HG03432 (cell line): ENCODE results near the gene PRR20G.

Experiments used
- ATAC-seq: cut with Tn5 transposase; IDR thresholded peaks from one replicate; pipeline ENCODE4 v1.9.1; 2021; ENCODE audit warnings: mild to moderate bottlenecking, moderate library complexity; ENCODE audit not compliant: unreplicated experiment

The PRR20G gene

DNA sequence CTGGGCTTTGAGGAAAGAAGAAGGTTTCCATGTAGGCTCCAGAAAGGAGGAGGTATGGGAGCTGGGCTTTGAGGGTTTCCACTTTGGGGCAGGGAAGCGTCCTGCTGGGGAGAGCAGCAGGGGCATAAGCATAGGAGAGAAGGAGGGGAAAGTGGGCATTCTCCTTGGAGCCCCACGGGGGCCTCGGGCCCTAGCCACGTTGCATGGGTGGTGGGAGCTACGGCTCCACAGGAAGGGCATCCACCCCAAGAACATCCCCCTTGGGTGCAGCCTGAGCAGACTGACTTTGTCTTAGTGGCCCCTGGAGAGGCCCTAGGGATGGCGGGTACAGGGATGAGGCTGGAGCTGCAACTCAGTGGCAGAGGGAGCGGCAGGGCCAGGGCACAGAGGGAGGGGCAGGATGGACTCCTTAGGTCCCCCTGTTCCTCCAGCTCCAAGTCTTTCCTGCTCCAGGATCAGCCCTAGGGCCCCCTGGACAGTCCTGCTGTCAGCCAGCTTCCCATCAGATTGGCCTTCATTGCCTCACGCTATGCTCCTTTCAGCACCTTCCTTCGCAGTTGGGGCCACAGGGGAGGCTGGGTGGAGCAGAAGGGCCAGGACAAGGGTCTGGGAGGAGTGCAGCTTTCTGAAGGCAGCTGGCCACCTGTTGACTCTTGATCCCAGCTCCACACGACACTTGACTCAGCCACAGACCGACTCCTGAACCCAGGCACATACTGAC is 22.9 kb downstream of the PRR20G start:
- no peak for ATAC-seq

DNA sequence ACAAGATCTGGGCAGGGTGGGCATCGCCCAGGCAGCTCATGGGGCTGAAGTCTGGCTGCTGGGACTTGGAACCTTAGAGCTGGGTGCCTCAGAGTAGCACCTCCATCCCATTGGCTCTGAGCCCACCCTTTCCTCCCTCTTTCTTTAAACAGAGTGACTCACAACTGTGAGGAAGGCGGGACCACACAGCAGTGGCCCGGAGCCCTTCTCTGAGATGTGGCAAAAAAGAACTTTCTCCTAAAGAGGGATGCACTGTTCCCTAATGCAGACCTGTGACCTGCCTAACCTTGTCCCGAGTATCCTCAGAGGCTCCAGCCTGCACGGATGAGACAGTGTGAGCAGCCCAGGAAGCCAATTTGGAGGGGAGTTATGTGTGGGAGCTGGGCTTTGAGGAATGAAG is 23.6 kb downstream of the PRR20G start:
- ATAC-seq = no peak

DNA sequence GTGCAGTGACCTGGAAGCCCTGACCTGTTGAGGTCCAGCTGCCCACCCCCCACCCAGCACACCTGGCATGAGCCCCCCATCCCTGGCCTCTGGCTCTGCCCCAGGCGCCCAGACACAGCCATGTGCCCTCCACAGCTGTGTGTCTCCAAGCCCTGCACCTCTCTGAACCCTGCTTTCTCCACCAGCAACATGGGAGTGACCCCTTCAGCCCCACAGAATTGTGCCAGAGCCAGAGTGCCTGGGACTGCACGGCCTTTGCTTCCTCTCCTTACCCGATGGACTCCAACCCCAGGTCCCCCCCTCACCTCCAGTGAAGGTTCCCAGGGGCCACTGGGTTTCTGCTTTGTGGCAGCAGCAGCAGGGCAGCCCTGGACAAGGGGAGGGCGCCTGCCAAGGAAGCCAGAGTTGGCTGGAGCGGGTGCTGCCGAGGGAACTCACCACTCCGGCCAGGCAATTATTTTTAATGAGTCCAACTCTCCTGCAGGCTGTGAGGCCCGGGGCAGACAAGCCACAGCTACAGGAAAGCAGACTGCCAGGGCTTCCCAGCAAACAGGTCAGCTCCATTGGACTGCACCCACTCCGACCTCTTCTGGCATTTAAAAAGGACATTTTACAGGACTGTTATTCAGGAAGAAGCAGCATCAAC is 24.1 kb downstream of the PRR20G start:
- no peak for ATAC-seq

DNA sequence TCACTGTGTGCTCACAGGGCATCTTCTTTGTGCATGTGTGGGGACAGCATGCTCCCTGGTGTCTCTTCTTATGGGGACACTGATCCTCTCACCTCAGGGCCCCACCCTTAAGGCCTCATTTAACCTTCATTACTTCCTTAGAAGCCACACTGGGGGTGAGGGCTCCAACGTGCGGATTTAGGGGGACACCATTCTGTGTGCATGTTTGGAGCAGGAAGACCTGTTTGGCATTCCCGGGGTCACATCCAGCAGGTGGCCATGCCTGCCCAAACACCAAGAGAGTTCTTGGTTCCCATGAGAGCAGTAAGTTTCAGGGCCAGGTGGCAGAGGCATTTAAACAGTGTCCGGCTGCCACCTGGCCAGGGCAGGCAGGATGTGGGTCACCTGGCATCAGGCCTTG is 24.8 kb downstream of the PRR20G start:
- ATAC-seq = no peak

DNA sequence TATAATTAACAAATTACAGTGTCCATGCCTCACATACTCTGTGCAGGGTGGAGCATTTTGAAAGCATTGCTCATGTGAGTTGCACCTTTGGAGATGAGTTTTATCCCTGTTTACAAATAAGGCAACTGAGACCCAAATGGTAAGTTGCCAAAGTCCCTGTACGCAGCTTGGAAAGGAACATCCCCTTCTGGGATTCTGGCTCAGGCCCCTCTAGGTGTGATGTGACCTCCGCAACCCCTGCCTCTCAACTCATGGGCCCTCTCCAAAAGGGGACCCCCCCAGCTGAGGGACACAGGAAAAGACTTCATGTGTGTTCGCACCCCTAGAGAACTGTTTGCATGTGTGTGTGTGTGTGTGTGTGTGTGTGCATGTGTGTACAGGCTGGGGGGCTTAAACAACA is 25.3 kb downstream of the PRR20G start:
- ATAC-seq = no peak

DNA sequence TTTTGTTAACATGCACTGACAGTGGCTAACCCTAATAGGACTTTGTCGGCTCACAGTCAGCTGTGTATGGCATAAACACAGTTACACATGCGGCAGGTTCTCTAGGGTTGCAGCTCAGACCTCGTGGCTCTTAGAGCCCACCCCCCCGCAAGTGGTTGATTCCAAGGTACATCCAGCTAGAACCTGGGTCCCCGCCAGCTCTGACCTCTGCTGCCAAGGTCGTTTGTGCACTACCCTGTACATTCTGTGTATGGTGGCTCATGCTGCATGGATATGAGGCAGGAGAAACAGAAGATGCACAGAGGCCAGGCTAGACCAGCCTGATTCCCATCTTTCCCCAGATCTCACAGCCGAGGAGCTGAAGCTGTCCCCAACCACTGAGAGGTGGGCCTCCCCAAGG is 25.9 kb downstream of the PRR20G start:
- ATAC-seq = no peak

DNA sequence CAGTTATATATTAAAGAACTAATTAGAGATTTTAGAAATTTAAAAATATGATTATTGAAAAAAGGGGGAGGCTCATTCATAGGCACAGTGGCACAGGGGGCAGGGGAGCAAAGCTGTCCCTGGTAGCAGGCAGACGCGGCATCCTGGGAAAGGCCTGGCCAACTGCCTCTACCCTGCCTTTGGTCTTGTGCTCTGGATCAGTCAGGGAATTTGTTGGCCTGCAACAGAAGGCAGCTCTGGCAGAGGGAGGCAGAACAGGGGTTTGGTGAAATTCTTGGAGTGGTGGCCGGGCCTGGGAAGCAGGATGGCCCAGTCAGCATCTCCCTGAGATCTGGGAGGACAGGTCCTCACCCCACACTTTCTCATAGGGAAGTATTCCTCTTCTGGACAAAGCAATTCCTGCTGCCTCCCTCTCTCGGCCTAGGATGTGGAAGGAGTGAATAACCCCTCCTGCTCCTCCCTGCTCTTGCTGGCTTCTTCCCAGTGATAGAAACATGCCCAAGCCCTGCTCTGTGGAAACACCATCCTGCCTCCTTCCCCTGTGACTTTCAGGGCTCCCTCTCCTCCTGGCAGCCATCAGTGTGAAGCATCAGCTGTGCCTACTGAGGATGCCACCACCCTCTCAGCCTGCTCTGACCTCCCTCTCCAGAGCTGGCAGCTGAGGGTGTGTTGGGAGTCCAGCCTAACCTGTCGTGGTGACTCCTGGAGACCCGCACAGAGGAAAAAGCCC is 26.9 kb downstream of the PRR20G start:
- ATAC-seq = no peak

DNA sequence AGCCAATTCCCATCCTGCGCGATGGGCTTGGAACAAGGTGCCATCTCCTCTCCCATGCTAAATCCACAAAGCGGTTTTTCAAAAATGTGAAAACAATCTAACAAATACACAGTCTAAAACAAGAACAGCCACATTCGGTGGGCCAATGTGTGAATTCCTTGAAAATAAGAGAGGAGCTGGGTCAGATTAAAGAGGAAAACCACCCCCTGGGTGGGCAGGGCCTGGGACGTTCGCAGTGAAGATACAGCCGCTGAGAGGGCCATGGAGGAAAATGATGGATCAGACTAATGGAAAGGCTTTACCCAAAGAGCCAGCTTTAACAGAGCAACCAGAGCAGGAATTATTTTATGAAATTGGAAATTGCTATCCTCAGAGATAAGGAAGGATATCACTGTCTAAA is 27.4 kb downstream of the PRR20G start:
- no peak for ATAC-seq

DNA sequence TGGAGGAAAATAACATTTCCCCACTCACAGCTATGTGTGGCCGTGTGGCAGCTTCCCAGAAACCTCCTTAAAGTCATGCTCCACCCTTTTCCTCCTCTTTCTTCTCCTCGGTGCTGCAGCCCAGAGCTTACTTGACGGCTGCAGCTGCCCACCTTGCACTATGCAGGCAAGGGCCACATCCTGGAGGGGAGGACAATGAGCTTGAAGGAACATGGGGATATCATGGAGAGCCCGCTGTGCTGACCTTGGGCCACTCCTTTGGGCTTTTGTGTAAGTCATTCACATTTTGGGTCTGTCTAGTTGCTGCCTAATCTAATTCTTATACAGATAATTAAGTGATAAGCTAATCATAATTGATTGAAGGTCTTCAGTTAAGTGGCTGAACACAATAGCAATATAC is 28.0 kb downstream of the PRR20G start:
- no peak for ATAC-seq

DNA sequence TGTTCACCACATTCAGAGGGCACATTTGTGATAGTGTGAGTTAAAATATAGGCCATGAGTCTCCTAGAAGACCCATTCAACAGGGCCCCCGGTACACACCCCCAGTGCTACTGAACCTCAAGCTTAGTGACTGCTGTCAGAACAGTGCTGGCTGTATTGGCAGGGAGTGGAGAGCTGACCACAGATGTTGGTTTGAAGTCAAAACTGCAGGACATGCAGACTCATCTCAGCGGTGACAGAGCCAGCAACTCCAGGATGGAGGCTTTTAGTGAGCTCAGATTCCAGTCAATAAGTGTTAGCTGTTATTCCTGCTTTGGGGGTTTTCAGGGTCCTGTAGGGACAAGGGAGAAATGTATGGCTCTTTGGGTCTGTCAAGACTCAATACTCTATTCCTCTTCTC is 29.1 kb downstream of the PRR20G start:
- no peak for ATAC-seq

DNA sequence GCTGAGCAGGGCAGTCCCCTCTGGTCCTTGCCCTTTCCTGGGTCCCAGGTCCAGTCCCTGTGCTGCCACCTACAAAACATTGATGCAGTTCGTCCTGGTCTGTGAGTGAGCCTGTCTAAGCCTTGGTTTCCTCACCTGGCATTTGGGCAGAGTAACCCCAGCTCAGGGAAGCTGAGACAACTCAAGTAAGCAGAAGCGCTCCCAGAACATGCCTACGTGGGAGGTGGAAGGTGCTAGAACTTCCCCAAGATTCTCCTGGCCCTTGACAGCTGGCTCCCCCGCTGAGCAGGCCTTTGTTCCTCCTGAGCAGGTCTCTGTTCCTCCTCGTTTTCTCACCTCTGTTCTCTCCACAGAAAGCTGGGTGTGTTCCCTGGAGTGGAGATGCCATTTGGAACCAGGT is 30.5 kb downstream of the PRR20G start:
- ATAC-seq = no peak

DNA sequence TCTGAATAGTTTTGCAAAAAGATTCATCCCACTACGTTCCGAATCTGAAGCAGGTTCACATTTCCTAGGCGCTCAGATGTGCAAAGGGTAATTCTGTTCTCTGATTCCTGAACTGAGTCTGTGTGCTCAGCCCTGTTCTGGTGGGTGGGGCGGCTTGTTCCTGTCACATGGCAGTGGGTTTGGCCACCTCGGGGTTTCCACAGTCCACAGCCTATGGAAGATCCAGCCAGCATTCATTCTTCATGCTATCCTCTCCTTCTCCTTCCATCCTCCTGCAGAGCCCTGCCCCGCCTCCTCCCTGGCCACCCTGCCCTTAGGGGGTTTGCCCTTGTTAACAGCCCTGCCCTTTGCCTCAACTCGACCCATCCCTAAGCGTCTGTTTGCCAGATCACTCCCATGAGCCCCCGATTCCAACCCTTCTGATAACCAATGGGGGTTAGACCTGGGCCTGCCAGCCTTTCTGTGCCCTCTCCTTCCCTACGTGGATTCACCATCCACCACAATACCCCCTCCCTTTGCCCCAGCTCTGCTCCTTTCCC is 31.0 kb downstream of the PRR20G start:
- no peak for ATAC-seq

DNA sequence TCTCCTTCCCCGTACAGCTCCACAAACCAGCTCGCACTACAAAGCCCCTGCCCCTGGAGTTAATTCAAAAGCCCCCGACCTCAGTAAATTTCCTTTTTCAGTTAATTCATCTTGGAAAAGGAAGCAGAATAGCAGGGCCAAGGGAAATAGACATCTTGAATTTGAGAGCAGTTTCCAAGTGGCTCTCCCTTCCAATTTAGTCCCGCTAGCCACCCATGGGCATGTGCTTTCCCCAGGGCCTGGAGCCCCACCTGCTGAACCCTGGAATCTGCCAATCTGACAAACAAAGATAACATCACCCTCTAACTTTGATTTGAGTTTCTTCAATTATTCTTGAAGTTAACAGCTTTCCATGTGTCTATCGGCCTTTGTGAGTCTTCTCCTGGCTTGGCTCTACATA is 31.7 kb downstream of the PRR20G start:
- no peak for ATAC-seq

DNA sequence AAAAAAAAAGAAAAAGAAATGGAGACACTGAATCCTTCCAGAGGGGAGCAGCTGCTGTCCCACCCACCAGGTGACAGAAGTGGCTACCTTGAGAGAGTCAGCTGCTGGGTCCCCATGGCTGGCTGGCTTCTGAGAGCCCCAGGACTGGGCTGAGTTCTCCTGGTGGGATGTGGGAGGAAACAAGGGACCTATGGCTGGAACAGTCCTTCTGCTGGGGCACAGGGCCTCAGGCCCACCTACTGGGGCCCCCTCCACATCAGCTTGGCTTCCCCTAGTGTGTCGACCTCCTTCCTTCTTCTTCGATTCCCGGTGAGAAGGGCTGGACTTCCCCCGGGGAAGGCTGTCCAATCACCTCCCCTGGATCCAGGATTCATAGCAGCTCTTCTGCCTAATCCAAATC is 32.3 kb downstream of the PRR20G start:
- no peak for ATAC-seq

DNA sequence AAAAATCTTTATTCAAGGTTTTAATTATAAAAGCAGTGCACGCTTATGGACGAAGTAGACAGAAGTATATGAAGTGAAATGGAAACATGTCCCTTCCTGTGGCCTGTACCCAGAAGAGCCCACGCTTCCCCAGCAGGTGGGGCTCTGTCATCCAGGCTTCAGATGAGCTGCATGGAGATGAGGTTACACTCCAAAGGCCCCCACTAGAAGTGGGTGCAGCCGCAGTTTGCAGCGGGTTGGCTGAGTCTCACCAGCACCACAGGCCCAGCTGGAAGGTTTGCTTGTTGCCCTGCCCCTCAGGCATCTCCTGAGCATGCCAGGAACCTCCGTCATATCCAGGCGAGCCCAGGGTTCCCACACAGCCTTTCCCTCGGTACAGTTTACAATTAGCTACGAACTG is 33.1 kb downstream of the PRR20G start:
- ATAC-seq = no peak

DNA sequence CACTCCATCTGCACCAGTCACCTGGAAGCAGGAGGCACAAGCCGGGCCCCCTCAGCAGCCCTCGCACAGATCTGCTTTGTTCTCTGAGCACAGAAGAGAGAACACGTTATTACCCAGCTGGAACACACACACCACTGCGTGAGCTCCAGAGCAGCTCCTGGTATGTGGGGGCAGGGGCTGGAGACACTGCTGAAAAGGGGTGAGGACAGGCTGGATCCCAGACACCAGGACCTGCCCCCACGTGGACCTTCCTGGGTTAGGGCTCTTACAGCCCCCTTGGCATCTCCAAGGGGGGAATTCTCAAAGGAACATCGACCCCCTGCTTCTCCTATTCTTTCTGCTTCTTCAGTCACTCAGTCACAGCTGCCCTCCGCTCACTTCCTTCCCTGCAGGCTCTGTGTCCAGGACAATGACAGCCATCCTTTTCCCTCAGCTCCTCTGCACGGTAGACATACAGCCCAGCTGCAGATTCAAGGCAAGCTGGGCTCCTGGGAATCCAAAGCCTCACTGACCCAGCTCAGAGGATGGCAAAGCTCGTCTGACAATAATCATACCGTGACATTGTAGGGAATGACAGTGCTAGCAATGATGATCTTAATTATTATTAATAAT is 33.7 kb downstream of the PRR20G start:
- no peak for ATAC-seq

DNA sequence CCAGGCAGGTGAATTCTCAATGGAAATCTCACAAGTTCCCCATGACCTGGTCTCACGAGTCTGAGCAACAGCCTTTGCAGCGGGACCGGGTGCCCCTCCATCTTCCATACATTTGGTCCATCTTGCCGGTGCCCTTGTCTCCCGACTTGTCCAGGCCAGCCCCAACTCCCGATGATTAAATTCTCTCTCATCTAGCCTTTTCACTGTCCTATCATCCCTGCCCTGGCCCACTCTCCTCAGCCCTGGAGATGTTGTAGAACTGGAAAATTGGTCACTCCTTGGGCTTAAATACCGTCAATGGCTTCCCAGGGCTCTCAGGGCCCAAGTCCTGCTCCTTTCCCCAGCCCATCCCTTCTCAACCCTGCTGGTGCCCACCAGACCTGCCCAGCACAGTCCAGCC is 34.4 kb downstream of the PRR20G start:
- ATAC-seq = no peak

DNA sequence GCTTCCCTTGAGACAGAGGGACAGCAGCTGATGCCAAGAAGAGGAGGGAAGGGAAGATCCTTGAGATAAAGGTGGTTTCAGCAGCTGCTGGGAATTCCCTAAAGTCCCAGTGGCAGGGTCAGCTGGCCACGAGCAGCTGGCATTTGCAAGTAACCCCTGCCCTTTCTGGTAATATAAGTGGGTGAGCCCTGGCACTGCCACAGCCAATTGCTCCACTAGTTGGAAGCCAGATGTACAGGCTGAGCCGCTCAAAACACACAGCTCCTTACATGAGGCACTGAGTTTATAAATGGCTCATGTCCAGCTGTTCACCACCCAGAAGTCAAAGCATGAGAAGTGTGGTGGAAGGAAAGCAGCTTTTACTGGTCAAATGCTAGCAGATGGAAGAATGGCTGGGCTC is 35.4 kb downstream of the PRR20G start:
- no peak for ATAC-seq

DNA sequence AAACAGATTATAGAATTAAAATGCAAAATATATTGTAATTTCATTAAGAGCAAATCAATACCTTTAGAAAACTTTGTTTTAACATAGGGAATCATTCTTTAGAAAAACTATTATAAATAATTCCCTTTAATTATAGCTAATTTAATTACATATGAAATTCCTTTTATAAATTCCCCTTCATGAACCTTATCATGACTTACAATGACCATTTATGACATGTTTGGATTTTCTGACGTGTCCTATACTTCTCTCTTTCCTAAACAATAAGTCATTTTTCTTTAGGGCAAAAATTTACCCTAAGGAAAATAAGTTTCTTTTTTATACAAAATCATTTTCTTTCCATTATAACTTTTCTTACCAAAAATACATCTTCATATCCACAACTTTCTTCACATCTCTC is 37.8 kb downstream of the PRR20G start:
- ATAC-seq = no peak

DNA sequence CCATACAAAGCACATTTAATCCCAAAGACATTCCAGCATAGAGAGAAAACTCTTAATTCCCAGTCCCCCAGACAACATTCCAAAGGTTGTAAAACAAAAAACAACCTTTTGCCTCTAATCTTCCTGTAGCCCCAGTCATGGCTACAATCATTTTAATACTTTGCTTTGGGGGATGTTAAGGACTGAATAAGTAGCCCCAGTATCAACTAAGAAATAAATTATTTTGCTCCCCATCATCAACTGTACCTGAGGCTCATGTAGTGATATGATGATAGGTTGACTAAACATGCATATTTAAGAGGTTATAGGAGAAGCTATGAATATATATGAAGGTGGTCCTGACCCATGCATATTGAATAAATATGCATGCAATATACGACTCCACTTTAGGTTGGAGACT is 40.6 kb downstream of the PRR20G start:
- no peak for ATAC-seq

DNA sequence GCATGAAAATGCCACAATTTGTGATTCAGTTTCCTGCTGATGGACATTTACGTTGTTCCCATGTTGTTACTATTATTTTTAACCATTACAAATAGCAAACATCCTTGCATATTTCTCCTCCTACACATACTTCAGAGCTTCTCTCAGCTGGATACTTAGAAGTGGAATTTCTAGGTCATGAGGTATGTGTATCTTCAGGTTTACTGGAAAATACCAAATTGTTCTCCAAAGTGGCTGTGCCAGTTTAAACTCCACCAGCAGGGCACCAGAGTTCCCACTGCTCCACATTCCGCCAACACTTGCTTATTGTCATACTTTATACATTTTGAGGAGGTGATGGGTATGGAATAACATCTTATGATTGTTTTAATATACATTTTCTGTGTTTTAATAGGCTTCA is 49.2 kb downstream of the PRR20G start:
- ATAC-seq = no peak

DNA sequence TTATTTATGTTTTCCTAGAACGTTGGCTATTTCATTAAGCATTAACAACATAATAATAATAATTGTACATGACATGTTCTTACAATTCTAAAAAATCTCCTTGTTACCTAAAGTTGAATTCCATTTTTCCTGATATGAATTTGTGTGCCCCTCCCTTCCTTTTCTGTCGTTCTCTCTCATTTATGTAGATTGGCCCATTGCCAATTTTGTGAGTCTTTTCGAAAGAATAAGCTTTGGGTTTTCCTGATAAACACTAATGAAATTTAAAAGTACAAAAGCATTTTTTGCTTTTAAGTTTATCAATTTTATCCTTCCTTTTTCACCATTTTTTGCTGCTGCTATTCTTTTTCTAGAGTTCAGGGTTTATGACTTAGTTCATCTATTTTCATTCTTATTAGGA is 50.0 kb downstream of the PRR20G start:
- no peak for ATAC-seq
